WTC11 (cell line): Measurements from ENCODE around the gene AMIGO3. TPM values are rescaled to one million over a fixed set of nuclear protein-coding genes. Genes with fewer than 3 reads are reported as not detected.

Experiments used
- ATAC-seq: fragments of 200-7000 bp; cut with Tn5 transposase; 2 replicates; pipeline ENCODE4 v1.10.0; 2021; ENCODE audit warnings: mild to moderate bottlenecking, moderate library complexity
- CTCF ChIA-PET: fragments of 300-600 bp; sonication (Branson Sonifier 250); formaldehyde crosslinking; loops from one replicate; lab custom pipeline; 2021; ENCODE audit warnings: antibody characterized with exemption; lab: Charles Lee
- POLR2A ChIA-PET: fragments of 350-600 bp; sonication (Branson Sonifier 250); formaldehyde crosslinking; loops from one replicate; lab custom pipeline; 2021; ENCODE audit warnings: antibody characterized with exemption; lab: Charles Lee
- DNase-seq: peaks from one replicate; pipeline ENCODE4 v3.0.0; 2021; ENCODE audit warnings: low spot score
- H3K27ac Mint-ChIP-seq: 2 replicates; pipeline ENCODE4 v1.8.0; 2021; ENCODE audit warnings: mixed read lengths
- H3K27me3 Mint-ChIP-seq: 2 replicates; pipeline ENCODE4 v1.8.0; 2021; ENCODE audit warnings: low read depth, mild to moderate bottlenecking, moderate library complexity, mixed read lengths
- H3K36me3 Mint-ChIP-seq: 2 replicates; pipeline ENCODE4 v1.8.0; 2021; ENCODE audit warnings: mixed read lengths
- H3K4me1 Mint-ChIP-seq: 2 replicates; pipeline ENCODE4 v1.8.0; 2022; ENCODE audit warnings: mixed read lengths
- H3K4me3 Mint-ChIP-seq: 2 replicates; pipeline ENCODE4 v1.8.0; 2021; ENCODE audit warnings: mild to moderate bottlenecking, moderate library complexity, mixed read lengths
- H3K9me3 Mint-ChIP-seq: 2 replicates; pipeline ENCODE4 v1.8.0; 2021; ENCODE audit warnings: mixed read lengths
- ATF2 ChIP-seq: sonication (generic); formaldehyde crosslinking; IDR thresholded peaks from 2 replicates; pipeline ENCODE4 v1.8.1; 2022; ENCODE audit warnings: low read depth, missing genetic modification reagents, borderline replicate concordance
- ATF3 ChIP-seq: sonication (generic); formaldehyde crosslinking; conservative IDR thresholded peaks from 2 replicates; pipeline ENCODE4 v1.8.1; 2022; ENCODE audit warnings: mild to moderate bottlenecking, missing genetic modification reagents
- CTCF ChIP-seq: fragments of 200-600 bp; IDR thresholded peaks from 2 replicates; pipeline ENCODE4 v1.8.0; 2022; ENCODE audit warnings: antibody characterized with exemption
- ELF4 ChIP-seq: sonication (generic); formaldehyde crosslinking; IDR thresholded peaks from 2 replicates; pipeline ENCODE4 v1.8.1; 2022; ENCODE audit warnings: low read depth, mild to moderate bottlenecking, moderate library complexity, missing genetic modification reagents
- IRF2 ChIP-seq: sonication (generic); formaldehyde crosslinking; IDR thresholded peaks from 2 replicates; pipeline ENCODE4 v1.8.0; 2022; ENCODE audit warnings: low read depth, missing genetic modification reagents, borderline replicate concordance
- MYBL2 ChIP-seq: sonication (generic); formaldehyde crosslinking; IDR thresholded peaks from 2 replicates; pipeline ENCODE4 v1.8.1; 2023; ENCODE audit warnings: mild to moderate bottlenecking, moderate library complexity, missing genetic modification reagents
- PRRX2 ChIP-seq: fragments of 250-450 bp; sonication (Bioruptor Pico); IDR thresholded peaks from 2 replicates; pipeline ENCODE4 v1.8.0; 2021; ENCODE audit warnings: mild to moderate bottlenecking
- SMAD3 ChIP-seq: sonication (generic); formaldehyde crosslinking; IDR thresholded peaks from 2 replicates; pipeline ENCODE4 v1.8.0; 2022; ENCODE audit warnings: missing genetic modification reagents, mild to moderate bottlenecking, borderline replicate concordance
- SOX15 ChIP-seq: fragments of 250-450 bp; sonication (Bioruptor Pico); IDR thresholded peaks from 2 replicates; pipeline ENCODE4 v1.9.0; 2021; ENCODE audit warnings: mild to moderate bottlenecking
- SP1 ChIP-seq: sonication (generic); formaldehyde crosslinking; conservative IDR thresholded peaks from 2 replicates; pipeline ENCODE4 v1.8.1; 2022; ENCODE audit warnings: missing genetic modification reagents
- STAT6 ChIP-seq: sonication (generic); formaldehyde crosslinking; conservative IDR thresholded peaks from 2 replicates; pipeline ENCODE4 v1.8.1; 2023; ENCODE audit warnings: mild to moderate bottlenecking, low read depth, missing genetic modification reagents, moderate library complexity
- TEAD1 ChIP-seq: sonication (generic); formaldehyde crosslinking; IDR thresholded peaks from 2 replicates; pipeline ENCODE4 v1.8.0; 2022; ENCODE audit warnings: mild to moderate bottlenecking, missing genetic modification reagents
- ZNF396 ChIP-seq: fragments of 250-450 bp; sonication (Bioruptor Pico); IDR thresholded peaks from 2 replicates; pipeline ENCODE4 v1.8.0; 2021; ENCODE audit warnings: mild to moderate bottlenecking, moderate library complexity, borderline replicate concordance
- ZNF416 ChIP-seq: fragments of 250-450 bp; sonication (Bioruptor Pico); IDR thresholded peaks from 2 replicates; pipeline ENCODE4 v1.9.0; 2021; ENCODE audit warnings: mild to moderate bottlenecking, inconsistent platforms
- total RNA-seq: library from RNA; stranded (reverse); gene quantifications from 3 replicates; pipeline ENCODE4 v1.2.3, GENCODE V29; 2021

Gene AMIGO3
- total RNA-seq, 1 experiment from 2014 or later = 3.9 TPM

GRCh38 chr3:49700453-49701128 is 18.9 kb downstream of the AMIGO3 start:
- peak overlapping the region; percentile 27; the same call in 1 of the 2 replicates for H3K27ac Mint-ChIP-seq
- peak; percentile 52 for DNase-seq
- H3K4me1 Mint-ChIP-seq = peaks cover 16% of the 10 kb centered on the region
- H3K4me3 Mint-ChIP-seq = no peak overlapping the region
- H3K9me3 Mint-ChIP-seq = no peaks in the 10 kb centered on the region
- POLR2A ChIA-PET = interaction anchor here (0.8 to 1.0 kb wide), 2 partner anchors 19 to 210 kb away, joined by 3 to 6 read pairs; partner anchors contain the start of gene AMIGO3
- TF ChIP-seq ZNF396 (CRISPR knock-in tag) = no peak
- no peak for TF ChIP-seq ATF2 (CRISPR knock-in tag)
- TF ChIP-seq PRRX2 = no peak
- TF ChIP-seq SMAD3 (CRISPR knock-in tag) = no peak
- TF ChIP-seq SOX15 (CRISPR knock-in tag) = no peak
- no peak for TF ChIP-seq ZNF416 (CRISPR knock-in tag)
- peak; percentile 14; the same call in 1 of the 2 replicates for TF ChIP-seq CTCF
- TF ChIP-seq SP1 (CRISPR knock-in tag) = no peak
- no peak for TF ChIP-seq IRF2 (CRISPR knock-in tag)
- TF ChIP-seq, all 79 proteins: peak for 1
- ATAC-seq = peak; percentile 27
- Mint-ChIP-seq H3K27me3 (no peaks in the 10 kb centered on the region), H3K36me3 (peaks cover 3% of the 10 kb centered on the region)
- CTCF ChIA-PET = interaction anchor here (0.6 to 3.7 kb wide), 65 partner anchors 8 to 423 kb away, joined by 3 to 55 read pairs (median 4); partner anchors contain the start of genes AMIGO3, AMT, CAMKV and GMPPB

GRCh38 chr3:49700014-49700413 is 19.5 kb downstream of the AMIGO3 start:
- H3K27ac Mint-ChIP-seq = peak overlapping the region; percentile 88; the same call in 1 of the 2 replicates
- ATAC-seq (no peak), DNase-seq (no peak)
- H3K4me1 Mint-ChIP-seq = peaks cover 16% of the 10 kb centered on the region
- ChIA-PET CTCF (interaction anchor here (0.8 to 3.4 kb wide), 4 partner anchors 103 to 160 kb away, joined by 3 to 29 read pairs (median 4); partner anchors contain the start of gene INKA1), POLR2A (no interaction called here)
- H3K9me3 Mint-ChIP-seq = no peaks in the 10 kb centered on the region
- H3K27me3 Mint-ChIP-seq = no peaks in the 10 kb centered on the region
- TF ChIP-seq TEAD1 (CRISPR knock-in tag) (no peak), STAT6 (CRISPR knock-in tag) (no peak), MYBL2 (no peak), ELF4 (CRISPR knock-in tag) (no peak), ATF3 (CRISPR knock-in tag) (no peak)
- no peak overlapping the region for H3K4me3 Mint-ChIP-seq
- peaks cover 3% of the 10 kb centered on the region for H3K36me3 Mint-ChIP-seq
